ENCODE data around the gene MSL3B.

DNA sequence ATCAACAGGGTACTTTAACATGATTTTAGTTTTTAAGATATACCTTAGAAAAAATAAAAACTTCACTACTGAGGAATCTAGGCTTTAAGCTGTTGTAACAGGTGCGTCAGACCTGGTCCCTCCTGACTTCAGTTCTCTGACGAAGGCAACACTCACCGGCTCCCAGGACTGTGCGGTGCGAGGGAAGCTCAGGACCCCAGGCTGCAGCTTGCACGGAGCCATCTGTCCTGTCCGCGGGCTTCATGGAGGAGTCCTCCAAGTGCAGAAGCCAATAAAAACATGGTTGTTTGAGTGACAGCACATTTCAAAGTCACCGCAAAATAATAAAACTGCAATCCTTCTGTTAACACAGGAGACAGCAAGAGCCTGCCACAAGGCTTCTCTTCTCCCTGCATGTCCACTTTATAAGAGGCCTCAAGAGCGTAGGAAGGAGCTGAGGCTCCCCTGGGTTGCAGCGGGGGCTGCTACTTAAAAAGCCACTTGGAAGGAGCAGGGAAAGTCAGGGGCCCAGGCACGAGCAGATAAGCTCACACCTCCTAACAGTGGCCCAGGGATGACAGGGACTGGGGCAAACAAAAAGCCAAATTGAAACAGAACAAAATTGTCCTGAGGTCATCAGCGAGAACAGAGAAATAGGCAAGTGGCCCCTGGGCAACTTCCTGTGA is 18.4 kb downstream of the MSL3B start:
- TF ChIP-seq POLR2A (IDR thresholded peaks at IDR 0.05; ENCODE audit: low read depth, low read length) (no peak), POLR2AphosphoS5 (IDR thresholded peaks at IDR 0.05; ENCODE audit: low read depth, low read length) (no peak), TAF1 (IDR thresholded peaks at IDR 0.05; ENCODE audit: low read depth, low read length) (no peak), SPI1 (IDR thresholded peaks at IDR 0.05; ENCODE audit: low read depth, low read length) (no peak), PAX5 (IDR thresholded peaks at IDR 0.05; ENCODE audit: insufficient read depth, low read length, severe bottlenecking) (no peak)

Data from GM12891 (cell line).